ENCODE measurements around the gene AFG1L.

DNA sequence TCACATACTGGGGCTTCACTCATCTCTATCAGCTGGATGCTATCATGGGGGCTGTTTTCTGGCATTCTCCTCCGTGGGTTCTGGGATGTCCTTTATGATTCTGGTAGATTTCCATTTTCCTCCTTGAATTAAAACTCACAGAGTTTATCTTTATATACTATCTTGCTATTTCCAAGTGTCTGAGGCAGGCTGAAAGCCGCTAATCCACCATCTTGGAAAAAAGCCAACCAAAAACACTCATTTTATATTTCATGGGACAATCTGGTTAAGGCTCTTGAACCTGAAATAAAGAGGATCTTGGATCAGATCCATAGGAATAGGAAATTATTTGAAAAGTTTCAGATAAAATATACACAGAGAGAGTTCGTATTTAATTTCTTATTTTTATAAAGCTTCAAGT, 86.0 kb downstream of the AFG1L start:
- TF ChIP-seq, protein P1, sequence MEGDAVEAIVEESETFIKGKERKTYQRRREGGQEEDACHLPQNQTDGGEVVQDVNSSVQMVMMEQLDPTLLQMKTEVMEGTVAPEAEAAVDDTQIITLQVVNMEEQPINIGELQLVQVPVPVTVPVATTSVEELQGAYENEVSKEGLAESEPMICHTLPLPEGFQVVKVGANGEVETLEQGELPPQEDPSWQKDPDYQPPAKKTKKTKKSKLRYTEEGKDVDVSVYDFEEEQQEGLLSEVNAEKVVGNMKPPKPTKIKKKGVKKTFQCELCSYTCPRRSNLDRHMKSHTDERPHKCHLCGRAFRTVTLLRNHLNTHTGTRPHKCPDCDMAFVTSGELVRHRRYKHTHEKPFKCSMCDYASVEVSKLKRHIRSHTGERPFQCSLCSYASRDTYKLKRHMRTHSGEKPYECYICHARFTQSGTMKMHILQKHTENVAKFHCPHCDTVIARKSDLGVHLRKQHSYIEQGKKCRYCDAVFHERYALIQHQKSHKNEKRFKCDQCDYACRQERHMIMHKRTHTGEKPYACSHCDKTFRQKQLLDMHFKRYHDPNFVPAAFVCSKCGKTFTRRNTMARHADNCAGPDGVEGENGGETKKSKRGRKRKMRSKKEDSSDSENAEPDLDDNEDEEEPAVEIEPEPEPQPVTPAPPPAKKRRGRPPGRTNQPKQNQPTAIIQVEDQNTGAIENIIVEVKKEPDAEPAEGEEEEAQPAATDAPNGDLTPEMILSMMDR (IDR thresholded peaks at IDR 0.05; ENCODE audit: borderline replicate concordance, extremely low read depth, low read length, poor library complexity, severe bottlenecking) = no peak
- no peak for TF ChIP-seq EZH2 (IDR thresholded peaks at IDR 0.05; ENCODE audit: borderline replicate concordance, low read depth, low read length, severe bottlenecking)
